ENCODE results near the gene ANKRD53. TPM values are rescaled to one million over a fixed set of nuclear protein-coding genes. Genes with fewer than 3 reads are reported as not detected.

Gene ANKRD53
- total RNA-seq, 2 donors from 2014 or later, result 0.24 to 0.97 TPM

DNA sequence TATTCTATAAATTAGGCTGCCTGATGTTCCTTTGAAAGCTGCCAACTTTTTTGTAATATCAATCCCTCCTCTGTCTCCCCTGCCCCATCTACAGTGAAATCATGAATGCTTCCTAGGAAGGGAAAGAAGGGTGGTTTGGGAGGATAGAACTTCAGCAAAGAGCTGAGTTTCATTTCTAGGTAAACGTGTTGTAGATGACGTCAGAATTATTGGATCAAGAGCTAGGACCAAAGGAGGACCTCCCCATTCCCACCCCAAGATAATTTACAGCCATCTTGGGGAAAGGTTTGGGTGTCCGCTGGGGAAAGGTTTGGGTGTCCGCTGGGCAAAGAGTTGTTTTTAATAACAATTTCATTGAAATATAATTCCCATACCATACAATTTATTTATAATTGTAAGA is 11.2 kb upstream of the ANKRD53 start:
- no peak overlapping the region for H3K4me3 ChIP-seq (ENCODE audit: low read length)
- Mint-ChIP-seq H3K9me3 (no peaks in the 10 kb centered on the region), H3K36me3 (ENCODE audit: low read depth) (no peaks in the 10 kb centered on the region), H3K4me3 (no peak overlapping the region), H3K27ac (no peak overlapping the region), H3K4me1 (peaks cover 2% of the 10 kb centered on the region), H3K27me3 (ENCODE audit: insufficient read depth) (peaks cover 95% of the 10 kb centered on the region)
- peaks cover 99% of the 10 kb centered on the region for H3K27me3 ChIP-seq (ENCODE audit: control insufficient read depth, insufficient read depth, low read length, poor library complexity, severe bottlenecking)
- H3K36me3 ChIP-seq (ENCODE audit: control insufficient read depth, insufficient read depth, low read length), result no peaks in the 10 kb centered on the region
- DNase-seq, result no peak
- no peaks in the 10 kb centered on the region for H3K4me1 ChIP-seq (ENCODE audit: control insufficient read depth, insufficient read depth, low read length)
- TF ChIP-seq, protein P1, sequence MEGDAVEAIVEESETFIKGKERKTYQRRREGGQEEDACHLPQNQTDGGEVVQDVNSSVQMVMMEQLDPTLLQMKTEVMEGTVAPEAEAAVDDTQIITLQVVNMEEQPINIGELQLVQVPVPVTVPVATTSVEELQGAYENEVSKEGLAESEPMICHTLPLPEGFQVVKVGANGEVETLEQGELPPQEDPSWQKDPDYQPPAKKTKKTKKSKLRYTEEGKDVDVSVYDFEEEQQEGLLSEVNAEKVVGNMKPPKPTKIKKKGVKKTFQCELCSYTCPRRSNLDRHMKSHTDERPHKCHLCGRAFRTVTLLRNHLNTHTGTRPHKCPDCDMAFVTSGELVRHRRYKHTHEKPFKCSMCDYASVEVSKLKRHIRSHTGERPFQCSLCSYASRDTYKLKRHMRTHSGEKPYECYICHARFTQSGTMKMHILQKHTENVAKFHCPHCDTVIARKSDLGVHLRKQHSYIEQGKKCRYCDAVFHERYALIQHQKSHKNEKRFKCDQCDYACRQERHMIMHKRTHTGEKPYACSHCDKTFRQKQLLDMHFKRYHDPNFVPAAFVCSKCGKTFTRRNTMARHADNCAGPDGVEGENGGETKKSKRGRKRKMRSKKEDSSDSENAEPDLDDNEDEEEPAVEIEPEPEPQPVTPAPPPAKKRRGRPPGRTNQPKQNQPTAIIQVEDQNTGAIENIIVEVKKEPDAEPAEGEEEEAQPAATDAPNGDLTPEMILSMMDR (conservative IDR thresholded peaks at IDR 0.05), result no peak
- WGBS, 2 experiments (ENCODE audit: insufficient coverage in 1 of 2, insufficient read length in 1 of 2), result 40% methylated on average over 1 of the region's 4 CpGs; no CpG with 5 or more reads in 1 of the 2 experiments
- H3K27ac ChIP-seq (ENCODE audit: low read depth, low read length), result no peak overlapping the region
- no peak overlapping the region for H3K9ac ChIP-seq (ENCODE audit: extremely low read depth, low read length, poor library complexity, severe bottlenecking)
- H3K9me3 ChIP-seq (ENCODE audit: control insufficient read depth, low read length), result no peaks in the 10 kb centered on the region

GRCh38 chr2:70974592-70974991 is 3.8 kb upstream of the ANKRD53 start:
- peaks cover 48% of the 10 kb centered on the region for H3K27me3 Mint-ChIP-seq (ENCODE audit: insufficient read depth)
- no peak overlapping the region for H3K4me3 Mint-ChIP-seq

GRCh38 chr2:70975237-70975636 is 3.2 kb upstream of the ANKRD53 start:
- no peaks in the 10 kb centered on the region for H3K36me3 ChIP-seq (ENCODE audit: control insufficient read depth, insufficient read depth, low read length)
- Mint-ChIP-seq H3K9me3 (no peaks in the 10 kb centered on the region), H3K27ac (no peak overlapping the region), H3K4me1 (peaks cover 25% of the 10 kb centered on the region), H3K4me3 (no peak overlapping the region), H3K27me3 (ENCODE audit: insufficient read depth) (peaks cover 44% of the 10 kb centered on the region), H3K36me3 (ENCODE audit: low read depth) (no peaks in the 10 kb centered on the region)
- H3K4me3 ChIP-seq (ENCODE audit: low read length), result no peak overlapping the region
- no peak for DNase-seq
- peaks cover 7% of the 10 kb centered on the region for H3K4me1 ChIP-seq (ENCODE audit: control insufficient read depth, insufficient read depth, low read length)
- H3K9ac ChIP-seq (ENCODE audit: extremely low read depth, low read length, poor library complexity, severe bottlenecking), result no peak overlapping the region
- H3K27me3 ChIP-seq (ENCODE audit: control insufficient read depth, insufficient read depth, low read length, poor library complexity, severe bottlenecking), result peaks cover 44% of the 10 kb centered on the region
- no peaks in the 10 kb centered on the region for H3K9me3 ChIP-seq (ENCODE audit: control insufficient read depth, low read length)
- TF ChIP-seq, protein P1 (conservative IDR thresholded peaks at IDR 0.05), result no peak
- 84 to 89% methylated on average over 2 of the region's 2 CpGs for WGBS, 2 experiments (ENCODE audit: insufficient coverage in 1 of 2, insufficient read length in 1 of 2)
- H3K27ac ChIP-seq (ENCODE audit: low read depth, low read length), result no peak overlapping the region

More at GRCh38 chr2:70974592-70974991, 3.8 kb upstream of the ANKRD53 start:
- H3K36me3 Mint-ChIP-seq (ENCODE audit: low read depth), result no peaks in the 10 kb centered on the region
- no peaks in the 10 kb centered on the region for H3K36me3 ChIP-seq (ENCODE audit: control insufficient read depth, insufficient read depth, low read length)
- H3K4me1 ChIP-seq (ENCODE audit: control insufficient read depth, insufficient read depth, low read length), result peaks cover 7% of the 10 kb centered on the region
- H3K9ac ChIP-seq (ENCODE audit: extremely low read depth, low read length, poor library complexity, severe bottlenecking), result no peak overlapping the region
- no peak for DNase-seq
- 82 to 96% methylated on average over 3 of the region's 3 CpGs for WGBS, 2 experiments (ENCODE audit: insufficient coverage in 1 of 2, insufficient read length in 1 of 2)
- H3K27ac Mint-ChIP-seq, result no peak overlapping the region
- H3K27me3 ChIP-seq (ENCODE audit: control insufficient read depth, insufficient read depth, low read length, poor library complexity, severe bottlenecking), result peaks cover 46% of the 10 kb centered on the region
- no peaks in the 10 kb centered on the region for H3K9me3 ChIP-seq (ENCODE audit: control insufficient read depth, low read length)
- H3K4me3 ChIP-seq (ENCODE audit: low read length), result no peak overlapping the region
- TF ChIP-seq, protein P1 (conservative IDR thresholded peaks at IDR 0.05), result no peak
- H3K27ac ChIP-seq (ENCODE audit: low read depth, low read length), result no peak overlapping the region
- no peaks in the 10 kb centered on the region for H3K9me3 Mint-ChIP-seq
- peaks cover 25% of the 10 kb centered on the region for H3K4me1 Mint-ChIP-seq

Data from endodermal cell (in vitro differentiated cells).